HG03039 (cell line): ENCODE data around the gene CD79B.
"Not testable (repeated sequence)": the region's sequence is repeated elsewhere in the genome, so short reads cannot be mapped to it uniquely, and the experiment has no call there.

ENCODE experiments used
- ATAC-seq: cut with Tn5 transposase; IDR thresholded peaks from one replicate; pipeline ENCODE4 v1.9.1; 2021; ENCODE audit warnings: mild to moderate bottlenecking, moderate library complexity; ENCODE audit not compliant: unreplicated experiment

Gene CD79B

DNA sequence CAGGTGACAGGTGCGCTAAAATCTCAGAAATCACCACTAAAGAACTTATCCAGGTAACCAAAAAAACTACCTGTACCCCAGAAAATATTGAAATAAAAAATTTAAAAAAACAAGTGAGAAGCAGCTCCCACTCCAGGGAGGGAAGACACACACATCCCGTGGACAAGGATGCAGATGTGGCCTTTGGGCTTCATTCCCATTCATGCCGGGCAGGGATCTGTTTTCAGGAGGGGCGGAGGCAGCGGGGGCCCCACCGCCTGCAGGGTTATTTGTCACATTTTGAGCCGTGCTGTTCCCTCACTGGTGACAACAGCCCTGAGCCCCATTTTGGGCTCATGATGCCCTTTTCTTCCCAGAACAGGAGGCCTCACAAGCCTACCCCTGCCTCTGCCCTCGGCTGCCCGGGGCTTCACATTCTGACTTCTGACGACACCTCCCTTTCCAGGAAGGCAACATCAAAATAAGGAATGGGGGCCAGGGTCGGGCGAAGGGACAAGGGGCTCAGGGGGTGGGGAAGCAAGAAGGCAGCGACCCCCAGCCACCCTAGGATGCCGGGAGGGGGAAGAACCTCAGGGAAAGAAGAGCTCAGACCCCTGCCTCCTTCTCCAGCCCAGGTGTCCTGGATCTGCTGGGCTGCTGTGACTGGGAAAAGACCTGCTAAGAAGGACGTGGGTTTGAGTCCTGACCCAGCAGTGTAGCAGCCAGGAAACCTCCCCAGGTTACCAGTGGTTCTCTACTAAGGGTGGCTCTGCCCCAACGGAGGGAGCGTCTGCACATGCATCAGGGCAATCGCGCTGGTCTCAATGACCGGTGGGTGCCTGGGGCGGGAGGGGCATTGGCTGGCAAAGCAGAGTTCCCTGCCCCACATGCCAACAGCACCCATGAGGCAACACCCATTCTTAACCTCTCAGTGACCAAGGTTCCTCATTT, 2.3 kb upstream of the CD79B start:
- ATAC-seq, result no peak

DNA sequence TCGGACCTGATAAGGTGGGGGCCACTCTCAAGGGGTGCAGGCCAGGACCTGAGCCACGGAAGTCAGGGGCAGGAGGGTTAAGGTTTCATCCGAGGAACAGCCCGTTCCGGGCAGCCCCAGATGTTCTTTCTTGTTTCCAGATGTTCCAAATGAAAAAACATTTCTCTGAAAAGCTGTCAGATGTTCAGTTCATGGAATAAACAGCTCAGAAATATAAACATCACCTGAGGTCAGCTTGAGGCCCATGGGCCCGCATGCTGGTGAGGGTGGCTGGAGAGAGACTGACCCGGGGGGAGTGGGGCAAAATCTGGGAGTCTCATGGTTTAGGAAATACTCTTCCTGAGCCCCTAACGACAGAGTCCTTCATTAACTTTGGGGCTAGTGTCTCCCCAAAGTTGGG, 1.5 kb upstream of the CD79B start:
- no peak for ATAC-seq

GRCh38 chr17:63932721-63933120, 590 bp upstream of the CD79B start:
- peak; percentile 11 for ATAC-seq

- ATAC-seq, result no peak
These were observed 1.1 kb downstream of the CD79B start for GRCh38 chr17:63930951-63931575.

DNA sequence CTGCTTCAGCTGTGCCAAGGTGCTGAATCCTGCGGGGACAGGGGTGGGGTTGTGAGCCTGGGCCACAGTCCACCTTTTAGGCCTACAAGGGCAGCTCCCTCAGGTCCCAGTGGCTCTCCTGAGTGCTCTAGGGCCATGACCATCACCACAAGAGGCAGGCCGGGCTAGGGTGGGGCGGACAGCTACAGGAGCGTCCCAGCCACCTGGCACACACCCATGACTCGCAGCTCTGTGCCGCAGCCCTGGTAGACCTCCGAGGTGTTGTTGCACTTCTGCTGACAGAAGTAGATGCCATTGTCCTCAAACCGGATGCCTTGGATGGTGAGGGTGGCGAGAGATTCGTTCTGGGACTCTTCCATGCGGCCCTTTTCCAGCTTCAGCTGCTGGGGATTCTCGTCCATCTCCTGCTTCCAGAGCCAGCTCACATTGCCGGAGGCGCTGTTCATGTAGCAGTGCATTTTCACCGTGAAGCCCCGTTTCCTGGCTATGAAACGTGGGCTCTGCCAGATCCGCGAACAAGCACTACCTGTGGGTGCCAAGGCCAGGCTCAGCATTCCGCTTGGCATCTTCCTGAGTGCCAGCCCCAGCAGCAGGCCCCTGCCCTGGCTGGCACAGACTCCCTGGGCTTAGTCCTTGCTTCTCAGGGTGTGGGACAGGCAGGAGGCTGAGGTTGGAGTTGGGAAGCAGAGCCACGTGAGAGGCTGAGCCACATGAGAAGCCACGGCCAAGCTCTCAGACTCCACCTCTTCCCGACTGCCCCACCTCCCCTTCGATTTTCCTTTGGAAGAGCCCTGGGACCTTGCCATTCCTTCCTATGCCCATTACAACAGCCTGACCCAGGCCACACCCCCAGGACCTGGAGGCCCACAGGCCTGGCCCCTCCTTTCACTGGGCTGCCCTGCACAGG, 2.0 kb downstream of the CD79B start:
- no peak for ATAC-seq

- no peak for ATAC-seq
These were observed 3.0 kb downstream of the CD79B start for GRCh38 chr17:63928966-63929695.

DNA sequence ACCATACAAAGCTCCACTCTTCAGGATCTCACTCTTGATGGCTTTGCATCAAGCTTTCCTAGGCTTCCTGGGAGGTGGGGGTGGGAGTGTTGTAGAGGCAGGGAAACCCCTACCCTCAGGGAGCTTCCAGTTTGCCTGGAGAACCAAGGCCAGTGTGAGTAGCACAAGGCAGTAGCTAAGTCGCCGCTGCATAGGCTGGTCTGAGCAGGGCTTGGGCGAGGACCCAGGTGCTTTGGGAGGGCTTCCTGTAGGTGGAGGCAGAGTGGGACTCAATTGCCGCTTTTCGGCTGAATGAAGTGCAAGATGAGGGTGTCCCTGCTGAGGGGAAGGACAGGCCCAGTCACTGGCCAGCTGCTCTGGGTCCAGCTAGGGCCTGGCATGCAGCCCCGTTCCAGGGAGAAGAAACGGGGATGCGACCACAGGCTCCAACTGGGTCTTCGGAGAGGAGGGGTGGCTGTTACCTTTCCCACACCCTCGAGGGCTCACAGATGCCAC, 3.9 kb downstream of the CD79B start:
- ATAC-seq, result no peak

DNA sequence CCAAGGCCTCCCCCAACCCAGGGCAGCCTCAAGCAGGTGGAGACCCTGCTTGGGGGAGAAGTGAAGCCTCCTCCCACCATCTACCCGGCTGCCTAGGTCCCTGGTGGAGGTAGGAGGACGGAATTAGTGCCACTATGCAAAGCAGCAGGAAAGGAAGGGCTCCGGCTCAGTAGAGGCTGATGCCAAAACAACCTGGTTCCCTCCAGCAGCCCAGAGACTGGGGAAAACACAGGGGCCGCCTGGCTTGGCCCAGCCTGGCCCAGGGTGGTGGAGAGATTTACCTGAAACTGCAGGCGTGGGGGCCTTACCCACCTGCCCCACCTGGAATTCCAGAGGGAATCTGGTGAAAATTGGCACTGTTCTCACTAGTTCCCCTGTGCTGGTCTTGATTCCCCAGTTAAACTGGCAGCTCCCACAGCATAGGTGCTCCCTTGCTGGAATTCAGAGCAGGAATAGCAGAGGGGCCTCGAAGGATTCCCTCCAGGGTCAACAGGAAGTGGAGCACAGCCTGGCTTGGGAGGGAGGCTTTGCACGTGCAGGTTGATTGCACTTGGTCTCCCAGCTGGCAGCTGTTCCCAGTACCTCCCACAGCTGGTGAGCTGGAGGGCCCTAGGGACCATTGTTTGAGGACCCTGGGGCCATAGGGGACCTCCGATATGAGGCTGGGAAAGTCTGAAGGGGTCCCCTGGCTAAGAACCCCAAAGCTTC, 4.5 kb downstream of the CD79B start:
- ATAC-seq, result no peak

DNA sequence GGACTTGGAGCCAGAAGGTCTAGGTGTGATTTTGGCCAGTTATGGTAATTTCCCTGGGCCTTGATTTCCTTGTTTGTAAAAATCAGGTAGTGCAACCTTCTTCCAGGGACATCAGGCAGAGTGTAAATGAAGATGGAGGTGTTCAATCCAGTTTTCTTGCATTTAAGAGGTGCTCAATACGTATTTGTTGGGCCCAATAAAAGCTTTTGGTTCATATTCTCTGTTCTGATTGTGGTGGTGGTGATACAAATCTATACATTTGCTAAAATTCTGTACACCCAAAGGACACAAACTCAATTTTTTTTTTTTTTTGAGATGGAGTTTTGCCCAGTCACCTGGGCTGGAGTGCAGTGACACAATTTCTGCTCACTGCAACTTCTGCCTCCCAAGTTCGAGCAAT, 6.0 kb downstream of the CD79B start:
- no peak for ATAC-seq

DNA sequence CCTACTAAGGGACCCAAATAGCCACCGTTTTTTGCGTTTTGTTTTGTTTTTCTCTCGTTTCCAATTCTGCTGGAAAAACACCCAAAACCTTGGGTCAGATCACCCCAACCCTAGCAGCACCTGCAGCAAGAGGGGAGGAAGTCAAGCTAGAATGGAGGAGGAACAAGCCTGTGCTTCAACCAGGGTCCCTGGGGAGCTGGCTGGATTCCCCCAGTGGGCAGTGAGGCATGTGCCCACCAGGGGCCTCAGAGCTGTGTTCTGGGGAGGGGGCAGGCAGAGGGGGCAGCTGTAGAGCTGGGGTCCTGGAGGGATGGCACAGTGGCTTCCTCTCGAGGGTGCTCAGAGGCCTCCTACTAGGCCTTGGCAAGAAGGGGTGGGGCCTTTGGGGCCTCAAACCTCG, 6.5 kb downstream of the CD79B start:
- ATAC-seq, result no peak

DNA sequence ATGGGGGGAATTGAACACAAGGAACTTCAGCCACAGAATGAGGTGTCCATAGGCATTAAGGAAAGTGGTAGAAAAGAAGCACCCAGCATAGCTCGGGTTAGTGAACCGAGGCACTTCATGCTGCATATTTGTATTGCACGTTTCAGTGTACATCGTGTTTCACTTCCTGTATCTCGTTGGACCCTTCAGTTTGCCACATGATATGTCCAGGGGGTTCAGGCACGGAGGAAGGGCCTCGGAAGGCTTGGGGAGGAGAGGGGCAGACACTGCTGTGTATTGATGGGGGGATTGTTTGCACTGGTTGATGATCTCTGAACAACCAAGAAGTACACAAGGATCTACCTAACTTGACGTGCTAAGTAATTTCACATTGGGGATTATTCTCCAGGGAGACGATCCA, 9.7 kb downstream of the CD79B start:
- ATAC-seq, result not testable (repeated sequence)

DNA sequence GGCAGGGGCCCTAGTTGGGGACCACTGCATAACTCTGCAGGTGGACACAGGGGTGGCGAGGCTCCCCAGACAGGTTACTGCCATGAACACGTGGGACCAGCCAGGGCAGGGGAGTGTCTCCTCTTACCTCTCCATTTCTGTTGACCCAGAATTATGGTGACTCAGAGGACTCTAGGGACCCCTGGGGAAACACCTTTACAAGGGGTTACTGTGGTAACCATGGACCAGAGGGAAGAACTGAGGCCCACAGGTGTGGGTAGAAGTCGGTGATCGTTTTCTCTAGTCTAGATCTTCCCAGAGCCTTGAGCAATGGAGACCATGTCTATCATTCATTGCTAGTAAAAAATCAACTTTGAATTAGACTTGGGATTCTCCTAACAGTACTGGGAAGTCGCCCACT, 11.4 kb downstream of the CD79B start:
- ATAC-seq, result not testable (repeated sequence)

- ATAC-seq, result not testable (repeated sequence)
These were observed 12.1 kb downstream of the CD79B start for GRCh38 chr17:63920050-63920449.

- ATAC-seq, result peak; percentile 66
These were observed 12.8 kb downstream of the CD79B start for GRCh38 chr17:63919311-63919723.

DNA sequence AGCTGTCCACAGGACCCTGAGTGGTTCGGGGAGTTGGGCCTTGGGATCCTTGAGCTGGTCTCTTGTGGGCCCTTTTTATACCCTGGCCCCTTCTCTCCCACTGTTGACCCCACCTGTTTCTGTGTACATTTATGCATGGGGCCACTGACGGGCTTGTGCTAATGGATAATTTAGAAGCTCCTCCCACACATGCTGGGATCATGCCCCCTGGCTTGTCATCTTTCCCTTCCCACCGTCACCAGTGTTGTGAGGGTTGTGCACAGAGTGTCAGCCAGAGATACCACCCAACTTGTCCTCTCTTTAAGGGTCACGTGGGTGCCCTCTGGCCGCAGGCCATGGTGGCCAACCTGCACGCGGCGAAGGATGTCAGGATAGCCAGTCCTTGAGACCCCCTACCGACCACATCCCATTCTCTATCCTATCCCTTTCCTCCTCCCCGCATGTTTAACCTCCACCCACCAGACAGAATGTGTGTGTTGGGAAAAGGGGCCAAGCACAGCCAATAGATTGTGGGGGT, 13.3 kb downstream of the CD79B start, which contains the start of gene GH1:
Gene GH1, minus strand, starts transcription at position 51 of the 517 bp plus-strand sequence. CDS start 63 bp downstream, outside the sequence.
- ATAC-seq, result not testable (repeated sequence)

- ATAC-seq, result no peak
These were observed 13.8 kb downstream of the CD79B start for GRCh38 chr17:63918305-63918704.

GRCh38 chr17:63917646-63918045, 14.5 kb downstream of the CD79B start:
- ATAC-seq, result no peak

DNA sequence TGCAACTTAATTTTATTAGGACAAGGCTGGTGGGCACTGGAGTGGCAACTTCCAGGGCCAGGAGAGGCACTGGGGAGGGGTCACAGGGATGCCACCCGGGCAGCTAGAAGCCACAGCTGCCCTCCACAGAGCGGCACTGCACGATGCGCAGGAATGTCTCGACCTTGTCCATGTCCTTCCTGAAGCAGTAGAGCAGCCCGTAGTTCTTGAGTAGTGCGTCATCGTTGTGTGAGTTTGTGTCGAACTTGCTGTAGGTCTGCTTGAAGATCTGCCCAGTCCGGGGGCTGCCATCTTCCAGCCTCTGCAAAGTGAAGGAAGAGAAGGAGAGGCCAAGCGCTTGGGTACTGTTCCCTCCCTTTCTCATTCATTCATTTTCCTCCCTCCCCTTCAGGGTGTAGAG, 14.9 kb downstream of the CD79B start:
- ATAC-seq, result not testable (repeated sequence)

- ATAC-seq, result no peak
These were observed 15.5 kb downstream of the CD79B start for GRCh38 chr17:63916566-63917185.
